D721Med (cell line): ENCODE data around the gene HTR7.
"Not testable (repeated sequence)": the region's sequence is repeated elsewhere in the genome, so short reads cannot be mapped to it uniquely, and the experiment has no call there.

Experiments used
- DNase-seq: peaks from one replicate; pipeline ENCODE4 v3.0.0; 2011; ENCODE audit warnings: low spot score; ENCODE audit not compliant: insufficient read length
- FAIRE-seq: peaks from 2 replicates; lab custom pipeline; 2011; peaks lifted over from hg19 to GRCh38; lab: Jason Lieb, UNC
- CTCF ChIP-seq: IDR thresholded peaks from 2 replicates; pipeline ENCODE4 v1.5.1; 2012; ENCODE audit warnings: mild to moderate bottlenecking, control low read depth; ENCODE audit not compliant: insufficient read depth; ENCODE audit errors: missing control alignments

The HTR7 gene

GRCh38 chr10:90819911-90820310 is 37.9 kb downstream of the HTR7 start:
- no peak for FAIRE-seq

GRCh38 chr10:90818736-90819135 is 39.1 kb downstream of the HTR7 start:
- no peak for TF ChIP-seq CTCF
- DNase-seq = no peak
- no peak for FAIRE-seq

More at GRCh38 chr10:90819911-90820310, 37.9 kb downstream of the HTR7 start:
- DNase-seq = no peak
- TF ChIP-seq CTCF = no peak

GRCh38 chr10:90817128-90817889 is 40.5 kb downstream of the HTR7 start:
- FAIRE-seq (no peak), DNase-seq (no peak)
- TF ChIP-seq CTCF = no peak

GRCh38 chr10:90816466-90816865 is 41.4 kb downstream of the HTR7 start:
- no peak for TF ChIP-seq CTCF
- DNase-seq = no peak
- FAIRE-seq = no peak

- DNase-seq (no peak), FAIRE-seq (no peak)
- no peak for TF ChIP-seq CTCF
Measured at GRCh38 chr10:90813594-90814365, 44.1 kb downstream of the HTR7 start.

- not testable (repeated sequence) for DNase-seq, FAIRE-seq
Measured at GRCh38 chr10:90807106-90807505, 50.7 kb downstream of the HTR7 start.

GRCh38 chr10:90806677-90807076 is 51.2 kb downstream of the HTR7 start:
- TF ChIP-seq CTCF = no peak
- no peak for FAIRE-seq

More at GRCh38 chr10:90806677-90807076, 51.2 kb downstream of the HTR7 start:
- no peak for DNase-seq
